ENCODE data around the gene EZR. TPM values are rescaled to one million over a fixed set of nuclear protein-coding genes. Genes with fewer than 3 reads are reported as not detected.

EZR gene
- total RNA-seq (2013), result 113 TPM
- polyA plus RNA-seq (10 to 100 TPM; 68.1 to 95.8 (median 86.3) TPM), polyA minus RNA-seq (50.0 and 69.1 TPM in 2 replicates), total RNA-seq (67.9 to 433 (median 337) reads per million in 11 experiments)

- Histone ChIP-seq H4K20me1 (ENCODE audit: insufficient read depth, low read length) (peaks cover 36% of the 10 kb centered on the region), H3K9ac (ENCODE audit: insufficient read depth, low read length, poor library complexity, severe bottlenecking) (peak within 1 kb of the TSS; percentile 95), H3K9me3 (replicated peaks in 1 of 2; ENCODE audit: control insufficient read depth in 1 of 2, insufficient read depth in 1 of 2, low read length in 2 of 2) (no peaks in the 10 kb centered on the region), H3K4me1 (ENCODE audit: control insufficient read depth in 1 of 2, insufficient read depth in 2 of 2, low read length in 2 of 2) (peaks cover 29 to 41% of the 10 kb centered on the region in 2 donors), H2AFZ (ENCODE audit: insufficient read depth, low read depth, low read length, poor library complexity, severe bottlenecking) (peak within 1 kb of the TSS; percentile 78), H3K79me2 (ENCODE audit: insufficient read depth, low read length) (peaks cover 36% of the 10 kb centered on the region), H3K4me3 (replicated peaks in 1 of 3; ENCODE audit: low read depth in 2 of 3, low read length in 3 of 3) (peak within 1 kb of the TSS; percentile 57 to 88 (median 76)), H3K27me3 (ENCODE audit: control insufficient read depth in 2 of 2, insufficient read depth in 2 of 2, low read length in 2 of 2) (no peaks in the 10 kb centered on the region), H3K36me3 (replicated peaks in 1 of 2; ENCODE audit: control insufficient read depth in 1 of 2, insufficient read depth in 2 of 2, low read length in 2 of 2) (peaks cover 0 to 16% of the 10 kb centered on the region in 2 donors), H3K27ac (ENCODE audit: low read depth in 1 of 2, low read length in 2 of 2) (peak within 1 kb of the TSS; percentile 88 to 92), H3K4me2 (replicated peaks; ENCODE audit: extremely low read depth, low read length, poor library complexity, severe bottlenecking) (peak within 1 kb of the TSS; percentile 73)
- no peaks in the 10 kb centered on the region for H3K9me3 Mint-ChIP-seq
- peak within 1 kb of the TSS; percentile 84 to 100 for H3K4me3 Mint-ChIP-seq
- H3K27ac Mint-ChIP-seq, result peak within 1 kb of the TSS; percentile 85 to 98 (median 91)
- peaks cover 0 to 7% (median 3%) of the 10 kb centered on the region in 3 donors for H3K27me3 Mint-ChIP-seq (ENCODE audit: low read depth in 3 of 3)
- H3K4me1 Mint-ChIP-seq, result peaks cover 40% of the 10 kb centered on the region
- intact Hi-C loops (cut with micrococcal nuclease), result loop anchor here (2.0 to 5.0 kb wide), 3 partner anchors 33 to 53 kb away; no protein-coding TSS in a partner anchor
- peaks cover 27 to 28% of the 10 kb centered on the region in 2 donors for H3K36me3 Mint-ChIP-seq
- DNase-seq, result peak; percentile 62 to 71 (median 68)
- TF ChIP-seq CTCF (IDR thresholded peaks at IDR 0.05), result no peak
- WGBS (ENCODE audit: insufficient coverage), result 5% methylated on average over 62 of the region's 67 CpGs
Measured at GRCh38 chr6:158819213-158819976, at the start of gene EZR. EZR (minus strand) TSS chr6:158819368; CDS start chr6:158818093, 1,275 bp downstream.

DNA sequence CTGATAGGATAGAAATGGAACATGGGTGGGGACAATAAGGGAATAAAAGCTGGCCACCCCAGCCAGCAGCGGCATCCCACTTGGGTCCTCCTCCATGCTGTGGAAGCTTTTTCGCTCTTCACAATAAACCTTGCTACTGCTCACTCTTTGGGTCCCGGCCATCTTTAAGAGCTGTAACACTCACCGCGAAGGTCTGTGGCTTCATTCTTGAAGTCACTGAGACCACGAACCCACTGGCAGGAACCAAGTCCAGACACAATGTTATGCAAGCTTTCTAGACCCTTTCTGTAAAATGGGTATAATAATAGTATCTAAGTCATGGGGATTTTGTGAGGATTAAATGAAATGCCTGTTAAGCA, 48.9 kb upstream of the EZR start:
- H3K79me2 ChIP-seq (ENCODE audit: insufficient read depth, low read length), result no peaks in the 10 kb centered on the region
- Mint-ChIP-seq H3K27me3 (ENCODE audit: low read depth in 3 of 3) (peaks cover 6 to 21% (median 8%) of the 10 kb centered on the region in 3 donors), H3K4me1 (peaks cover 32% of the 10 kb centered on the region), H3K9me3 (peaks cover 2 to 6% (median 5%) of the 10 kb centered on the region in 7 donors), H3K4me3 (peak overlapping the region in 1 of 2 donors; percentile 28), H3K27ac (peak overlapping the region in 5 of 7 donors; percentile 57 to 100 (median 98)), H3K36me3 (peaks cover 0 to 4% of the 10 kb centered on the region in 2 donors)
- no peaks in the 10 kb centered on the region for H3K36me3 ChIP-seq (replicated peaks in 1 of 2; ENCODE audit: control insufficient read depth in 1 of 2, insufficient read depth in 2 of 2, low read length in 2 of 2)
- no peak overlapping the region for H3K4me2 ChIP-seq (replicated peaks; ENCODE audit: extremely low read depth, low read length, poor library complexity, severe bottlenecking)
- peaks cover 18 to 19% of the 10 kb centered on the region in 2 donors for H3K4me1 ChIP-seq (ENCODE audit: control insufficient read depth in 1 of 2, insufficient read depth in 2 of 2, low read length in 2 of 2)
- no peak overlapping the region for H3K4me3 ChIP-seq (replicated peaks in 1 of 3; ENCODE audit: low read depth in 2 of 3, low read length in 3 of 3)
- H3K27me3 ChIP-seq (ENCODE audit: control insufficient read depth in 2 of 2, insufficient read depth in 2 of 2, low read length in 2 of 2), result no peaks in the 10 kb centered on the region
- H3K27ac ChIP-seq (ENCODE audit: low read depth in 1 of 2, low read length in 2 of 2), result no peak overlapping the region
- H3K9ac ChIP-seq (ENCODE audit: insufficient read depth, low read length, poor library complexity, severe bottlenecking), result no peak overlapping the region
- intact Hi-C loops (cut with micrococcal nuclease), result loop anchor here (2.0 to 10.0 kb wide), 3 partner anchors 13 to 153 kb away; no protein-coding TSS in a partner anchor
- H2AFZ ChIP-seq (ENCODE audit: insufficient read depth, low read depth, low read length, poor library complexity, severe bottlenecking), result no peak overlapping the region
- 90% methylated on average over 3 of the region's 6 CpGs for WGBS (ENCODE audit: insufficient coverage)
- DNase-seq, result no peak
- TF ChIP-seq CTCF (IDR thresholded peaks at IDR 0.05), result no peak
- no peaks in the 10 kb centered on the region for H4K20me1 ChIP-seq (ENCODE audit: insufficient read depth, low read length)
- no peaks in the 10 kb centered on the region for H3K9me3 ChIP-seq (replicated peaks in 1 of 2; ENCODE audit: control insufficient read depth in 1 of 2, insufficient read depth in 1 of 2, low read length in 2 of 2)
